ENCODE measurements around the gene MAD1L1. TPM values are rescaled to one million over a fixed set of nuclear protein-coding genes. Genes with fewer than 3 reads are reported as not detected.

MAD1L1 gene
- total and polyA plus RNA-seq, 2 of the 13 experiments (the other 11 are each of a cell fraction or from before 2014, with no cell fraction given) = 17.4 to 64.7 TPM

DNA sequence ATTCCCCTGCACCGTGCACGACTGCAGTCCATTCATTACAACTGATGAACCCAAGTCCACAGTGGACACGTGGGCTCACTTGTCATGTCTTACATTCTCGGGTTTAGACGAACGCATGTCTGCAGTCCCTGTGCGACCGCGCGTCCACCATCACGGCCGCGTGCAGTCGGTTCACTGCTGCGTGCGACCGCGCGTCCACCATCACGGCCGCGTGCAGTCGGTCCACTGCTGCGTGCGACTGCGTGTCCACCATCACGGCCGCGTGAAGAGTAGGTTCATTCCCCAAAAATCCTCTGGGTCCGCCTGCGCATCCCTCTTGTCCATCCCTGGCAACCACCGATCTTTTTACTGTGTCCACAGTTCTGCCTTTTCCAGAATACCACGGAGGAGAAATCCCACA is 100.5 kb downstream of the MAD1L1 start:
- FAIRE-seq (no peak), DNase-seq (ENCODE audit: low spot score) (no peak), ATAC-seq (no peak)
- Histone ChIP-seq H3K4me1 (ENCODE audit: insufficient read depth, low read length) (no peaks in the 10 kb centered on the region), H3K79me2 (ENCODE audit: insufficient read depth, low read length) (no peaks in the 10 kb centered on the region), H4K20me1 (ENCODE audit: insufficient read depth, low read length) (no peaks in the 10 kb centered on the region), H2AFZ (ENCODE audit: low read length) (no peak overlapping the region), H3K9me3 (ENCODE audit: low read length) (no peaks in the 10 kb centered on the region), H3K4me3 (replicated peaks in 1 of 3; ENCODE audit: insufficient read depth in 1 of 3, low read depth in 2 of 3, low read length in 3 of 3) (no peak overlapping the region), H3K36me3 (replicated peaks in 1 of 2; ENCODE audit: control insufficient read depth in 1 of 2, insufficient read depth in 2 of 2, low read length in 2 of 2) (peaks cover 14 to 46% of the 10 kb centered on the region in 2 experiments), H3K27me3 (ENCODE audit: control insufficient read depth in 1 of 2, insufficient read depth in 2 of 2, low read length in 2 of 2) (no peaks in the 10 kb centered on the region), H3K9ac (ENCODE audit: insufficient read depth, low read depth, low read length) (no peak overlapping the region), H3K27ac (ENCODE audit: extremely low read length, insufficient read depth, low read length) (no peak overlapping the region), H3K4me2 (ENCODE audit: low read depth, low read length) (no peak overlapping the region)
- TF ChIP-seq GABPA (IDR thresholded peaks at IDR 0.05; ENCODE audit: low read depth, low read length) = no peak
- TF ChIP-seq GABPA (CRISPR knock-in tag; IDR thresholded peaks at IDR 0.05; ENCODE audit: low read depth) = no peak
- TF ChIP-seq, protein P1, sequence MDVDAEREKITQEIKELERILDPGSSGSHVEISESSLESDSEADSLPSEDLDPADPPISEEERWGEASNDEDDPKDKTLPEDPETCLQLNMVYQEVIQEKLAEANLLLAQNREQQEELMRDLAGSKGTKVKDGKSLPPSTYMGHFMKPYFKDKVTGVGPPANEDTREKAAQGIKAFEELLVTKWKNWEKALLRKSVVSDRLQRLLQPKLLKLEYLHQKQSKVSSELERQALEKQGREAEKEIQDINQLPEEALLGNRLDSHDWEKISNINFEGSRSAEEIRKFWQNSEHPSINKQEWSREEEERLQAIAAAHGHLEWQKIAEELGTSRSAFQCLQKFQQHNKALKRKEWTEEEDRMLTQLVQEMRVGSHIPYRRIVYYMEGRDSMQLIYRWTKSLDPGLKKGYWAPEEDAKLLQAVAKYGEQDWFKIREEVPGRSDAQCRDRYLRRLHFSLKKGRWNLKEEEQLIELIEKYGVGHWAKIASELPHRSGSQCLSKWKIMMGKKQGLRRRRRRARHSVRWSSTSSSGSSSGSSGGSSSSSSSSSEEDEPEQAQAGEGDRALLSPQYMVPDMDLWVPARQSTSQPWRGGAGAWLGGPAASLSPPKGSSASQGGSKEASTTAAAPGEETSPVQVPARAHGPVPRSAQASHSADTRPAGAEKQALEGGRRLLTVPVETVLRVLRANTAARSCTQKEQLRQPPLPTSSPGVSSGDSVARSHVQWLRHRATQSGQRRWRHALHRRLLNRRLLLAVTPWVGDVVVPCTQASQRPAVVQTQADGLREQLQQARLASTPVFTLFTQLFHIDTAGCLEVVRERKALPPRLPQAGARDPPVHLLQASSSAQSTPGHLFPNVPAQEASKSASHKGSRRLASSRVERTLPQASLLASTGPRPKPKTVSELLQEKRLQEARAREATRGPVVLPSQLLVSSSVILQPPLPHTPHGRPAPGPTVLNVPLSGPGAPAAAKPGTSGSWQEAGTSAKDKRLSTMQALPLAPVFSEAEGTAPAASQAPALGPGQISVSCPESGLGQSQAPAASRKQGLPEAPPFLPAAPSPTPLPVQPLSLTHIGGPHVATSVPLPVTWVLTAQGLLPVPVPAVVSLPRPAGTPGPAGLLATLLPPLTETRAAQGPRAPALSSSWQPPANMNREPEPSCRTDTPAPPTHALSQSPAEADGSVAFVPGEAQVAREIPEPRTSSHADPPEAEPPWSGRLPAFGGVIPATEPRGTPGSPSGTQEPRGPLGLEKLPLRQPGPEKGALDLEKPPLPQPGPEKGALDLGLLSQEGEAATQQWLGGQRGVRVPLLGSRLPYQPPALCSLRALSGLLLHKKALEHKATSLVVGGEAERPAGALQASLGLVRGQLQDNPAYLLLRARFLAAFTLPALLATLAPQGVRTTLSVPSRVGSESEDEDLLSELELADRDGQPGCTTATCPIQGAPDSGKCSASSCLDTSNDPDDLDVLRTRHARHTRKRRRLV (CRISPR knock-in tag; IDR thresholded peaks at IDR 0.05) = no peak
- no peak for TF ChIP-seq STAG1 (CRISPR knock-in tag; IDR thresholded peaks at IDR 0.05)
- TF ChIP-seq SALL1 (CRISPR knock-in tag; IDR thresholded peaks at IDR 0.05) = no peak
- no peak for TF ChIP-seq TGIF2 (CRISPR knock-in tag; IDR thresholded peaks at IDR 0.05)
- TF ChIP-seq, protein P2, sequence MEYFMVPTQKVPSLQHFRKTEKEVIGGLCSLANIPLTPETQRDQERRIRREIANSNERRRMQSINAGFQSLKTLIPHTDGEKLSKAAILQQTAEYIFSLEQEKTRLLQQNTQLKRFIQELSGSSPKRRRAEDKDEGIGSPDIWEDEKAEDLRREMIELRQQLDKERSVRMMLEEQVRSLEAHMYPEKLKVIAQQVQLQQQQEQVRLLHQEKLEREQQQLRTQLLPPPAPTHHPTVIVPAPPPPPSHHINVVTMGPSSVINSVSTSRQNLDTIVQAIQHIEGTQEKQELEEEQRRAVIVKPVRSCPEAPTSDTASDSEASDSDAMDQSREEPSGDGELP (IDR thresholded peaks at IDR 0.05; ENCODE audit: borderline replicate concordance, low read depth) = no peak
- no peak for TF ChIP-seq ZNF558 (CRISPR knock-in tag; IDR thresholded peaks at IDR 0.05; ENCODE audit: borderline replicate concordance)
- TF ChIP-seq AKAP8 (CRISPR knock-in tag; IDR thresholded peaks at IDR 0.05) = no peak
- WGBS (ENCODE audit: low lambda C conversion rate) = 98% methylated on average over 33 of the region's 33 CpGs
- in situ Hi-C loops (cut with HindIII; ENCODE audit: extremely low pct_ligation_motif_present, low pct_unique_long_range_greater_than_20kb) = no loop called here
- no TSS peak for BruUV-seq (replicated peaks)
- intact Hi-C loops (cut with micrococcal nuclease; ENCODE audit: unreplicated experiment) = no loop called here
- ChIA-PET POLR2A (no interaction called here), CTCF (ENCODE audit: low intra/inter-chr PET ratio, low total read pairs) (no interaction called here)

Measured in HepG2 (cell line).